ENCODE measurements around the gene IL4I1. TPM values are rescaled to one million over a fixed set of nuclear protein-coding genes. Genes with fewer than 3 reads are reported as not detected.

IL4I1 gene
- total RNA-seq, 1 experiment from 2014 or later: 0.71 TPM

GRCh38 chr19:49931293-49932040, 34.8 kb upstream of the IL4I1 start:
- ChIA-PET RAD21 (ENCODE audit: low non-redundant PET in 1 of 2, low total read pairs in 2 of 2, uncharacterized antibody in 2 of 2, unreplicated experiment in 2 of 2) (no interaction called here), POLR2A (no interaction called here), CTCF (no interaction called here)
- no peak overlapping the region for H3K4me3 ChIP-seq (replicated peaks in 1 of 2; ENCODE audit: low read depth in 1 of 2, low read length in 2 of 2)
- no peak for DNase-seq (ENCODE audit: low read depth, low spot score)
- intact Hi-C loops (cut with micrococcal nuclease): no loop called here
- H3K4me1 ChIP-seq (ENCODE audit: control insufficient read depth in 1 of 2, insufficient read depth in 2 of 2, low read length in 2 of 2): peaks cover 11 to 29% of the 10 kb centered on the region in 2 experiments; a peak in 3 of 4 replicates
- ATAC-seq: no peak
- H3K9me3 ChIP-seq (ENCODE audit: control insufficient read depth in 1 of 2, insufficient read depth in 1 of 2, low read depth in 1 of 2, low read length in 2 of 2): no peaks in the 10 kb centered on the region
- no peak overlapping the region for H3K4me2 ChIP-seq (ENCODE audit: low read length)
- peaks cover 35% of the 10 kb centered on the region for H3K79me2 ChIP-seq (ENCODE audit: insufficient read depth, low read length)
- TF ChIP-seq, protein P1, sequence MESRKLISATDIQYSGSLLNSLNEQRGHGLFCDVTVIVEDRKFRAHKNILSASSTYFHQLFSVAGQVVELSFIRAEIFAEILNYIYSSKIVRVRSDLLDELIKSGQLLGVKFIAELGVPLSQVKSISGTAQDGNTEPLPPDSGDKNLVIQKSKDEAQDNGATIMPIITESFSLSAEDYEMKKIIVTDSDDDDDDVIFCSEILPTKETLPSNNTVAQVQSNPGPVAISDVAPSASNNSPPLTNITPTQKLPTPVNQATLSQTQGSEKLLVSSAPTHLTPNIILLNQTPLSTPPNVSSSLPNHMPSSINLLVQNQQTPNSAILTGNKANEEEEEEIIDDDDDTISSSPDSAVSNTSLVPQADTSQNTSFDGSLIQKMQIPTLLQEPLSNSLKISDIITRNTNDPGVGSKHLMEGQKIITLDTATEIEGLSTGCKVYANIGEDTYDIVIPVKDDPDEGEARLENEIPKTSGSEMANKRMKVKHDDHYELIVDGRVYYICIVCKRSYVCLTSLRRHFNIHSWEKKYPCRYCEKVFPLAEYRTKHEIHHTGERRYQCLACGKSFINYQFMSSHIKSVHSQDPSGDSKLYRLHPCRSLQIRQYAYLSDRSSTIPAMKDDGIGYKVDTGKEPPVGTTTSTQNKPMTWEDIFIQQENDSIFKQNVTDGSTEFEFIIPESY (IDR thresholded peaks at IDR 0.05; ENCODE audit: extremely low read depth, insufficient replicate concordance, low read length): no peak
- TF ChIP-seq JUND (IDR thresholded peaks at IDR 0.05) (no peak), CTCF (IDR thresholded peaks at IDR 0.05 in 2 of 3, conservative IDR thresholded peaks at IDR 0.05 in 1 of 3; ENCODE audit: borderline replicate concordance in 1 of 3, insufficient read depth in 1 of 3, low read depth in 2 of 3, low read length in 2 of 3) (no peak), SRF (IDR thresholded peaks at IDR 0.05; ENCODE audit: low read depth) (no peak)
- H2AFZ ChIP-seq (ENCODE audit: low read depth, low read length, poor library complexity, severe bottlenecking): no peak overlapping the region
- H3K9ac ChIP-seq (ENCODE audit: low read length): no peak overlapping the region
- H4K20me1 ChIP-seq (ENCODE audit: insufficient read depth): no peaks in the 10 kb centered on the region
- peaks cover 3 to 21% of the 10 kb centered on the region in 2 experiments; a peak in 3 of 4 replicates for H3K36me3 ChIP-seq (ENCODE audit: control insufficient read depth in 1 of 2, insufficient read depth in 2 of 2, low read length in 2 of 2)
- BruUV-seq (replicated peaks): no TSS peak
- no peaks in the 10 kb centered on the region for H3K27me3 ChIP-seq (ENCODE audit: insufficient read depth, low read length)
- H3K9me2 ChIP-seq (ENCODE audit: insufficient read depth): no peaks in the 10 kb centered on the region
- H3K27ac ChIP-seq (ENCODE audit: low read depth, low read length): no peak overlapping the region
